PC-3 (cell line): ENCODE results near the gene RAD1. TPM values are rescaled to one million over a fixed set of nuclear protein-coding genes. Genes with fewer than 3 reads are reported as not detected.

ENCODE experiments used
- ATAC-seq: fragments of 200-7000 bp; cut with Tn5 transposase; 2 replicates; pipeline ENCODE4 v1.9.1; 2020; ENCODE audit warnings: mild to moderate bottlenecking, moderate library complexity
- BruUV-seq: library from RNA; stranded (reverse); fragments of 400-500 nt; replicated peaks from 2 replicates; lab custom pipeline; 2021; lab: Mats Ljungman, UMichigan
- CTCF ChIA-PET: fragments of 300-600 bp; sonication (Branson Sonifier 250); formaldehyde crosslinking; loops from one replicate; lab custom pipeline; 2022; ENCODE audit warnings: antibody characterized with exemption; lab: Charles Lee
- POLR2A ChIA-PET: fragments of 300-600 bp; sonication (Branson Sonifier 250); formaldehyde crosslinking; loops from one replicate; lab custom pipeline; 2022; ENCODE audit warnings: antibody characterized with exemption; ENCODE audit not compliant: unreplicated experiment; lab: Charles Lee
- DNase-seq: peaks from one replicate; pipeline ENCODE4 v3.0.0-alpha.2; 2015
- H2AFZ ChIP-seq: fragments of 300-600 bp; sonication (generic); 2 replicates; pipeline ENCODE4 v1.6.0; 2016; ENCODE audit warnings: antibody characterized with exemption, low read length
- H3F3A ChIP-seq: fragments of 300-600 bp; sonication (generic); one replicate; pipeline ENCODE4 v1.6.0; 2017; ENCODE audit warnings: antibody characterized with exemption, low read length, control low read depth, mild to moderate bottlenecking; ENCODE audit not compliant: unreplicated experiment
- H3K27ac ChIP-seq: fragments of 300-600 bp; sonication (generic); 2 replicates; pipeline ENCODE4 v1.5.1; 2016; ENCODE audit warnings: mild to moderate bottlenecking, low read length
- H3K27me3 ChIP-seq: fragments of 300-600 bp; sonication (generic); 2 replicates; pipeline ENCODE4 v1.6.1; 2016; ENCODE audit warnings: low read length, mixed read lengths
- H3K36me3 ChIP-seq: fragments of 300-600 bp; sonication (generic); 2 replicates; pipeline ENCODE4 v1.6.1; 2016; ENCODE audit warnings: low read depth, mixed run types, low read length, mixed read lengths
- H3K4me1 ChIP-seq: fragments of 300-600 bp; sonication (generic); 2 replicates; pipeline ENCODE4 v1.5.1; 2016; ENCODE audit warnings: low read length; ENCODE audit not compliant: insufficient read depth
- H3K4me2 ChIP-seq: fragments of 300-600 bp; sonication (generic); 2 replicates; pipeline ENCODE4 v1.6.0; 2016; ENCODE audit warnings: low read length
- H3K4me3 ChIP-seq: fragments of 300-600 bp; sonication (generic); 2 replicates; pipeline ENCODE4 v1.5.1; 2016; ENCODE audit warnings: mild to moderate bottlenecking, low read length, mixed read lengths
- H3K79me2 ChIP-seq: fragments of 300-600 bp; sonication (generic); 2 replicates; pipeline ENCODE4 v1.6.1; 2017; ENCODE audit warnings: low read length, mixed read lengths
- H3K9ac ChIP-seq: fragments of 300-600 bp; sonication (generic); 2 replicates; pipeline ENCODE4 v1.6.0; 2016; ENCODE audit warnings: mild to moderate bottlenecking, low read length
- H3K9me2 ChIP-seq: fragments of 300-600 bp; sonication (generic); replicated peaks from 2 replicates; pipeline ENCODE4 v1.6.1; 2016; ENCODE audit warnings: mixed run types, low read length, mixed read lengths
- H3K9me3 ChIP-seq: fragments of 300-600 bp; sonication (generic); 2 replicates; pipeline ENCODE4 v1.6.1; 2016; ENCODE audit warnings: low read length, mixed read lengths
- H4K20me1 ChIP-seq: fragments of 300-600 bp; sonication (generic); 2 replicates; pipeline ENCODE4 v1.6.1; 2016; ENCODE audit warnings: low read length, mixed read lengths
- EZH2 ChIP-seq: fragments of 300-600 bp; sonication (generic); IDR thresholded peaks from one replicate; pipeline ENCODE4 v1.6.1; 2017; ENCODE audit warnings: antibody characterized with exemption, mild to moderate bottlenecking, low read length; ENCODE audit not compliant: unreplicated experiment
- EZH2phosphoT487 ChIP-seq: fragments of 300-600 bp; sonication (generic); IDR thresholded peaks from 2 replicates; pipeline ENCODE4 v1.6.1; 2018; ENCODE audit warnings: mild to moderate bottlenecking, antibody characterized with exemption, low read length, borderline replicate concordance
- intact Hi-C: fragments of 100-400 bp; cut with micrococcal nuclease; formaldehyde crosslinking; loops from 2 replicates; pipeline ENCODE4 v1.9.0; 2023
- total RNA-seq: library from RNA; depleted of rRNA; stranded (reverse); fragments of >200 nt; gene quantifications from 2 replicates; pipeline ENCODE4 v1.2.3, GENCODE V29; 2014
- TF ChIP-seq, protein P1 (sequence below): fragments of 300-600 bp; sonication (generic); conservative IDR thresholded peaks from 2 replicates; pipeline ENCODE4 v1.5.1; 2017; ENCODE audit warnings: antibody characterized with exemption, low read depth, mild to moderate bottlenecking, low read length

RAD1 gene
- total RNA-seq, 1 experiment from 2014 or later = 62.5 TPM

GRCh38 chr5:34929720-34930461 is 14.6 kb upstream of the RAD1 start:
- intact Hi-C loops = loop anchor here (2.0 kb wide), 2 partner anchors 29 to 73 kb away; no protein-coding TSS in a partner anchor
- Histone ChIP-seq H3K79me2 (peaks cover 56% of the 10 kb centered on the region), H3K27me3 (no peaks in the 10 kb centered on the region), H3K9ac (peak overlapping the region; percentile 76), H3K4me2 (peak overlapping the region; percentile 92), H3K4me3 (peak overlapping the region; percentile 91), H3K27ac (peak overlapping the region; percentile 48), H3K9me2 (no peaks in the 10 kb centered on the region), H3K9me3 (no peaks in the 10 kb centered on the region), H3K4me1 (peaks cover 14% of the 10 kb centered on the region), H3K36me3 (peaks cover 21% of the 10 kb centered on the region), H3F3A (peaks cover 12% of the 10 kb centered on the region), H4K20me1 (peaks cover 13% of the 10 kb centered on the region), H2AFZ (peak overlapping the region; percentile 97)
- DNase-seq = peak; percentile 80
- POLR2A ChIA-PET = interaction anchor here (0.5 to 0.6 kb wide), 7 partner anchors 13 to 1530 kb away, joined by 3 to 8 read pairs (median 4); no protein-coding TSS in a partner anchor
- CTCF ChIA-PET = interaction anchor here (0.5 to 1.2 kb wide), 2 partner anchors 73 to 143 kb away, joined by 3 to 4 read pairs; no protein-coding TSS in a partner anchor
- TF ChIP-seq EZH2 = no peak
- TF ChIP-seq, protein P1, sequence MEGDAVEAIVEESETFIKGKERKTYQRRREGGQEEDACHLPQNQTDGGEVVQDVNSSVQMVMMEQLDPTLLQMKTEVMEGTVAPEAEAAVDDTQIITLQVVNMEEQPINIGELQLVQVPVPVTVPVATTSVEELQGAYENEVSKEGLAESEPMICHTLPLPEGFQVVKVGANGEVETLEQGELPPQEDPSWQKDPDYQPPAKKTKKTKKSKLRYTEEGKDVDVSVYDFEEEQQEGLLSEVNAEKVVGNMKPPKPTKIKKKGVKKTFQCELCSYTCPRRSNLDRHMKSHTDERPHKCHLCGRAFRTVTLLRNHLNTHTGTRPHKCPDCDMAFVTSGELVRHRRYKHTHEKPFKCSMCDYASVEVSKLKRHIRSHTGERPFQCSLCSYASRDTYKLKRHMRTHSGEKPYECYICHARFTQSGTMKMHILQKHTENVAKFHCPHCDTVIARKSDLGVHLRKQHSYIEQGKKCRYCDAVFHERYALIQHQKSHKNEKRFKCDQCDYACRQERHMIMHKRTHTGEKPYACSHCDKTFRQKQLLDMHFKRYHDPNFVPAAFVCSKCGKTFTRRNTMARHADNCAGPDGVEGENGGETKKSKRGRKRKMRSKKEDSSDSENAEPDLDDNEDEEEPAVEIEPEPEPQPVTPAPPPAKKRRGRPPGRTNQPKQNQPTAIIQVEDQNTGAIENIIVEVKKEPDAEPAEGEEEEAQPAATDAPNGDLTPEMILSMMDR = no peak
- no peak for TF ChIP-seq EZH2phosphoT487
- peak; percentile 66 for ATAC-seq
- no TSS peak for BruUV-seq

GRCh38 chr5:34929134-34929719 is 13.9 kb upstream of the RAD1 start, which contains the start of gene DNAJC21:
Gene DNAJC21, plus strand, starts transcription at chr5:34929559. Its CDS starts 261 bp downstream, at chr5:34929820.
- Histone ChIP-seq H2AFZ (peak within 1 kb of the TSS; percentile 97), H3F3A (peaks cover 14% of the 10 kb centered on the region), H3K36me3 (peaks cover 28% of the 10 kb centered on the region), H3K9me3 (no peaks in the 10 kb centered on the region), H4K20me1 (peaks cover 19% of the 10 kb centered on the region), H3K4me3 (peak within 1 kb of the TSS; percentile 91), H3K4me1 (peaks cover 21% of the 10 kb centered on the region), H3K79me2 (peaks cover 56% of the 10 kb centered on the region), H3K27ac (peak within 1 kb of the TSS; percentile 48), H3K4me2 (peak within 1 kb of the TSS; percentile 92), H3K27me3 (no peaks in the 10 kb centered on the region), H3K9me2 (no peaks in the 10 kb centered on the region), H3K9ac (peak within 1 kb of the TSS; percentile 76)
- no TSS peak for BruUV-seq
- CTCF ChIA-PET = interaction anchor here (0.5 to 1.2 kb wide), 2 partner anchors 74 to 142 kb away, joined by 3 to 4 read pairs; no protein-coding TSS in a partner anchor
- DNase-seq (peak; percentile 97), ATAC-seq (peak; percentile 87)
- no peak for TF ChIP-seq EZH2phosphoT487
- TF ChIP-seq, protein P1 = no peak
- no peak for TF ChIP-seq EZH2
- intact Hi-C loops = no loop called here
- POLR2A ChIA-PET = interaction anchor here (0.6 to 0.8 kb wide), 4 partner anchors 11 to 75 kb away, joined by 3 to 4 read pairs (median 4); no protein-coding TSS in a partner anchor
